SH-SY5Y (cell line): ENCODE results near the gene HSPA12B.

ENCODE experiments used
- GATA2 ChIP-seq: IDR thresholded peaks from 2 replicates; pipeline ENCODE4 v1.6.1; 2011; ENCODE audit warnings: mild to moderate bottlenecking, low read depth, low read length
- GATA3 ChIP-seq: IDR thresholded peaks from 2 replicates; pipeline ENCODE4 v1.6.1; 2011; ENCODE audit warnings: low read depth, mild to moderate bottlenecking, low read length, moderate library complexity

- no peak for TF ChIP-seq GATA2
- TF ChIP-seq GATA3: no peak
Observed at GRCh38 chr20:3721912-3722311, 10.6 kb upstream of the HSPA12B start.
